GM23338 (cell line): Measurements from ENCODE around the gene AGO4. TPM values are rescaled to one million over a fixed set of nuclear protein-coding genes. Genes with fewer than 3 reads are reported as not detected.

Source experiments
- ATAC-seq: fragments of 200-7000 bp; cut with Tn5 transposase; 3 replicates; pipeline ENCODE4 v1.9.1; 2020
- DNase-seq: peaks from one replicate; pipeline ENCODE4 v3.0.0-alpha.2; 2015; ENCODE audit warnings: low spot score
- H2AFZ ChIP-seq: fragments of 200-600 bp; sonication (generic); 2 replicates; pipeline ENCODE4 v1.8.0; 2016; ENCODE audit warnings: antibody characterized with exemption, mild to moderate bottlenecking, moderate library complexity
- H3F3A ChIP-seq: fragments of 200-600 bp; sonication (generic); replicated peaks from 2 replicates; pipeline ENCODE4 v1.8.0; 2017; ENCODE audit warnings: antibody characterized with exemption, mixed run types, low read depth
- H3K27ac ChIP-seq: fragments of 200-600 bp; sonication (generic); 2 replicates; pipeline ENCODE4 v1.6.1; 2016; ENCODE audit warnings: low read depth
- H3K27me3 ChIP-seq: fragments of 200-600 bp; sonication (generic); 2 replicates; pipeline ENCODE4 v1.8.0; 2016; ENCODE audit warnings: mild to moderate bottlenecking, mixed run types, moderate library complexity; ENCODE audit not compliant: insufficient read depth
- H3K36me3 ChIP-seq: fragments of 200-600 bp; sonication (generic); 2 replicates; pipeline ENCODE4 v1.8.0; 2016; ENCODE audit warnings: mild to moderate bottlenecking; ENCODE audit not compliant: insufficient read depth
- H3K4me1 ChIP-seq: fragments of 200-600 bp; sonication (generic); 2 replicates; pipeline ENCODE4 v1.8.0; 2016; ENCODE audit warnings: mild to moderate bottlenecking, moderate library complexity; ENCODE audit not compliant: insufficient read depth
- H3K4me2 ChIP-seq: fragments of 200-600 bp; sonication (generic); 2 replicates; pipeline ENCODE4 v1.7.1; 2017; ENCODE audit warnings: mixed run types
- H3K4me3 ChIP-seq: fragments of 200-600 bp; sonication (generic); 2 replicates; pipeline ENCODE4 v1.6.1; 2016; ENCODE audit warnings: mixed run types
- H3K79me2 ChIP-seq: fragments of 200-600 bp; sonication (generic); replicated peaks from 2 replicates; pipeline ENCODE4 v1.8.0; 2017; ENCODE audit warnings: mild to moderate bottlenecking; ENCODE audit not compliant: insufficient read depth
- H3K9me2 ChIP-seq: fragments of 200-600 bp; sonication (generic); 2 replicates; pipeline ENCODE4 v1.8.0; 2017; ENCODE audit not compliant: insufficient read depth
- H4K20me1 ChIP-seq: fragments of 200-600 bp; sonication (generic); replicated peaks from 2 replicates; pipeline ENCODE4 v1.8.0; 2017; ENCODE audit warnings: mild to moderate bottlenecking; ENCODE audit not compliant: insufficient read depth
- H3K27ac Mint-ChIP-seq: 2 replicates; pipeline ENCODE4 v1.8.0; 2020; ENCODE audit warnings: inconsistent platforms, mild to moderate bottlenecking, moderate library complexity, mixed read lengths
- H3K27me3 Mint-ChIP-seq: 3 replicates; pipeline ENCODE4 v1.8.0; 2022; ENCODE audit warnings: low read depth, mild to moderate bottlenecking, moderate library complexity, mixed read lengths, inconsistent platforms; ENCODE audit not compliant: insufficient read depth, poor library complexity
- H3K36me3 Mint-ChIP-seq: 3 replicates; pipeline ENCODE4 v1.8.0; 2021; ENCODE audit warnings: low read depth, mild to moderate bottlenecking, inconsistent platforms, moderate library complexity, mixed read lengths
- H3K4me1 Mint-ChIP-seq: 3 replicates; pipeline ENCODE4 v1.8.0; 2020; ENCODE audit warnings: mild to moderate bottlenecking, inconsistent platforms, mixed read lengths
- H3K4me3 Mint-ChIP-seq: 3 replicates; pipeline ENCODE4 v1.8.0; 2021; ENCODE audit warnings: moderate library complexity, mild to moderate bottlenecking, inconsistent platforms, mixed read lengths
- H3K9me3 Mint-ChIP-seq: 3 replicates; pipeline ENCODE4 v1.8.0; 2020; ENCODE audit warnings: moderate library complexity, mild to moderate bottlenecking, inconsistent platforms, mixed read lengths
- EZH2 ChIP-seq: fragments of 200-600 bp; sonication (generic); IDR thresholded peaks from one replicate; pipeline ENCODE4 v1.8.0; 2017; ENCODE audit warnings: antibody characterized with exemption, mild to moderate bottlenecking, low read depth; ENCODE audit not compliant: unreplicated experiment
- EZH2phosphoT487 ChIP-seq: fragments of 200-600 bp; sonication (generic); IDR thresholded peaks from one replicate; pipeline ENCODE4 v1.8.1; 2018; ENCODE audit warnings: antibody characterized with exemption; ENCODE audit not compliant: unreplicated experiment
- JUNB ChIP-seq: IDR thresholded peaks from one replicate; pipeline ENCODE4 v1.6.1; 2016; ENCODE audit warnings: antibody characterized with exemption; ENCODE audit not compliant: unreplicated experiment
- NANOG ChIP-seq: IDR thresholded peaks from 2 replicates; pipeline ENCODE4 v1.6.1; 2016; ENCODE audit warnings: antibody characterized with exemption, borderline replicate concordance
- POLR2AphosphoS5 ChIP-seq: IDR thresholded peaks from 2 replicates; pipeline ENCODE4 v1.6.1; 2016; ENCODE audit warnings: antibody characterized with exemption, low read depth
- STAT1 ChIP-seq: IDR thresholded peaks from one replicate; pipeline ENCODE4 v1.6.1; 2016; ENCODE audit warnings: antibody characterized with exemption; ENCODE audit not compliant: unreplicated experiment
- ZNF114 ChIP-seq: fragments of 250-450 bp; sonication (Bioruptor Pico); IDR thresholded peaks from 2 replicates; pipeline ENCODE4 v1.5.0; 2020; ENCODE audit warnings: mild to moderate bottlenecking, moderate library complexity
- ZNF331 ChIP-seq: fragments of 250-450 bp; sonication (Bioruptor Pico); IDR thresholded peaks from 2 replicates; pipeline ENCODE4 v1.5.0; 2020; ENCODE audit warnings: low read depth, mild to moderate bottlenecking, moderate library complexity
- polyA plus RNA-seq: library from polyadenylated mRNA; unstranded; fragments of >200 nt; fragmentation: Nextera tagmentation; extraction: Ambion mirVana; gene quantifications from 2 replicates; pipeline ENCODE4 v1.2.1, GENCODE V29; 2016
- total RNA-seq: library from RNA; depleted of rRNA; stranded (reverse); fragments of >200 nt; shearing (Covaris generic); gene quantifications from 2 replicates; pipeline ENCODE4 v1.2.3, GENCODE V29; 2014
- TF ChIP-seq, protein P1 (sequence below): IDR thresholded peaks from one replicate; pipeline ENCODE4 v1.6.1; 2018; ENCODE audit warnings: antibody characterized with exemption; ENCODE audit not compliant: unreplicated experiment
- TF ChIP-seq, protein P2 (sequence below): IDR thresholded peaks from 2 replicates; pipeline ENCODE4 v1.6.1; 2016; ENCODE audit warnings: antibody characterized with exemption
- TF ChIP-seq, protein P3 (sequence below), 2 experiments: fragments of 200-600 bp in 1 of 2; sonication (generic) in 1 of 2; conservative IDR thresholded peaks; 2 replicates each; pipeline versions ENCODE4 v1.5.1 to v1.6.1; 2016 to 2017; ENCODE audit warnings: antibody characterized with exemption in 2 of 2, low read depth in 2 of 2, mild to moderate bottlenecking in 2 of 2, moderate library complexity in 1 of 2

Gene AGO4
- total and polyA plus RNA-seq, 2 experiments from 2014 or later = 1.7 to 9.7 TPM

DNA sequence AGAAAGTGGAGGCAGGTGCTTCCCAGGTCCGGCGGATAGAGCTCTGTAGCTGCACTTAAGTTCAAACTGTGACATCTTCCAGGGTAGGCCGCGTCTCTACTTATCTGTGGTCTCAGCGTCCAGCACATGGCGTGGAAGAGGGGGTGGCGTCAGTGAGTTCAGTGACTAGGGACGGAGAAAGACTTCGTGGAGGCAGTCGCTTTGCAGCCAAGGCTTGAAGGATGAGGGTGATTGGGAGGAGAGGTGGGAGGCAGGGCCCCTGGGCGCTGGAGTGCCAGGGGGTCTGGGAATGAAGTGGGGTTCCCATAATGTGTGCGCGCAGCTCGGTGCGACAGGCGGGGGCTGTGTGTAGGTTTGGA lies 74.7 kb downstream of the AGO4 start:
- ATAC-seq (no peak), DNase-seq (no peak)
- Histone ChIP-seq H2AFZ (peak overlapping the region; percentile 97), H3K9me2 (no peaks in the 10 kb centered on the region), H3K36me3 (no peaks in the 10 kb centered on the region), H3K27ac (no peak overlapping the region), H3K4me1 (peaks cover 32% of the 10 kb centered on the region), H3K27me3 (no peaks in the 10 kb centered on the region), H3K4me2 (peak overlapping the region; percentile 73), H3F3A (peaks cover 16% of the 10 kb centered on the region; the same call in 1 of the 2 replicates), H3K79me2 (peaks cover 38% of the 10 kb centered on the region), H3K4me3 (peak overlapping the region; percentile 98), H4K20me1 (peaks cover 22% of the 10 kb centered on the region)
- Mint-ChIP-seq H3K9me3 (no peaks in the 10 kb centered on the region), H3K4me3 (peak overlapping the region; percentile 64), H3K27me3 (peaks cover 16% of the 10 kb centered on the region), H3K4me1 (peaks cover 47% of the 10 kb centered on the region), H3K27ac (no peak overlapping the region), H3K36me3 (no peaks in the 10 kb centered on the region; the same call in 2 of the 3 replicates)
- TF ChIP-seq, protein P1, sequence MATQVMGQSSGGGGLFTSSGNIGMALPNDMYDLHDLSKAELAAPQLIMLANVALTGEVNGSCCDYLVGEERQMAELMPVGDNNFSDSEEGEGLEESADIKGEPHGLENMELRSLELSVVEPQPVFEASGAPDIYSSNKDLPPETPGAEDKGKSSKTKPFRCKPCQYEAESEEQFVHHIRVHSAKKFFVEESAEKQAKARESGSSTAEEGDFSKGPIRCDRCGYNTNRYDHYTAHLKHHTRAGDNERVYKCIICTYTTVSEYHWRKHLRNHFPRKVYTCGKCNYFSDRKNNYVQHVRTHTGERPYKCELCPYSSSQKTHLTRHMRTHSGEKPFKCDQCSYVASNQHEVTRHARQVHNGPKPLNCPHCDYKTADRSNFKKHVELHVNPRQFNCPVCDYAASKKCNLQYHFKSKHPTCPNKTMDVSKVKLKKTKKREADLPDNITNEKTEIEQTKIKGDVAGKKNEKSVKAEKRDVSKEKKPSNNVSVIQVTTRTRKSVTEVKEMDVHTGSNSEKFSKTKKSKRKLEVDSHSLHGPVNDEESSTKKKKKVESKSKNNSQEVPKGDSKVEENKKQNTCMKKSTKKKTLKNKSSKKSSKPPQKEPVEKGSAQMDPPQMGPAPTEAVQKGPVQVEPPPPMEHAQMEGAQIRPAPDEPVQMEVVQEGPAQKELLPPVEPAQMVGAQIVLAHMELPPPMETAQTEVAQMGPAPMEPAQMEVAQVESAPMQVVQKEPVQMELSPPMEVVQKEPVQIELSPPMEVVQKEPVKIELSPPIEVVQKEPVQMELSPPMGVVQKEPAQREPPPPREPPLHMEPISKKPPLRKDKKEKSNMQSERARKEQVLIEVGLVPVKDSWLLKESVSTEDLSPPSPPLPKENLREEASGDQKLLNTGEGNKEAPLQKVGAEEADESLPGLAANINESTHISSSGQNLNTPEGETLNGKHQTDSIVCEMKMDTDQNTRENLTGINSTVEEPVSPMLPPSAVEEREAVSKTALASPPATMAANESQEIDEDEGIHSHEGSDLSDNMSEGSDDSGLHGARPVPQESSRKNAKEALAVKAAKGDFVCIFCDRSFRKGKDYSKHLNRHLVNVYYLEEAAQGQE = no peak
- TF ChIP-seq EZH2phosphoT487 (no peak), JUNB (no peak), NANOG (no peak)
- TF ChIP-seq, protein P2, sequence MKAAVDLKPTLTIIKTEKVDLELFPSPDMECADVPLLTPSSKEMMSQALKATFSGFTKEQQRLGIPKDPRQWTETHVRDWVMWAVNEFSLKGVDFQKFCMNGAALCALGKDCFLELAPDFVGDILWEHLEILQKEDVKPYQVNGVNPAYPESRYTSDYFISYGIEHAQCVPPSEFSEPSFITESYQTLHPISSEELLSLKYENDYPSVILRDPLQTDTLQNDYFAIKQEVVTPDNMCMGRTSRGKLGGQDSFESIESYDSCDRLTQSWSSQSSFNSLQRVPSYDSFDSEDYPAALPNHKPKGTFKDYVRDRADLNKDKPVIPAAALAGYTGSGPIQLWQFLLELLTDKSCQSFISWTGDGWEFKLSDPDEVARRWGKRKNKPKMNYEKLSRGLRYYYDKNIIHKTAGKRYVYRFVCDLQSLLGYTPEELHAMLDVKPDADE = no peak

DNA sequence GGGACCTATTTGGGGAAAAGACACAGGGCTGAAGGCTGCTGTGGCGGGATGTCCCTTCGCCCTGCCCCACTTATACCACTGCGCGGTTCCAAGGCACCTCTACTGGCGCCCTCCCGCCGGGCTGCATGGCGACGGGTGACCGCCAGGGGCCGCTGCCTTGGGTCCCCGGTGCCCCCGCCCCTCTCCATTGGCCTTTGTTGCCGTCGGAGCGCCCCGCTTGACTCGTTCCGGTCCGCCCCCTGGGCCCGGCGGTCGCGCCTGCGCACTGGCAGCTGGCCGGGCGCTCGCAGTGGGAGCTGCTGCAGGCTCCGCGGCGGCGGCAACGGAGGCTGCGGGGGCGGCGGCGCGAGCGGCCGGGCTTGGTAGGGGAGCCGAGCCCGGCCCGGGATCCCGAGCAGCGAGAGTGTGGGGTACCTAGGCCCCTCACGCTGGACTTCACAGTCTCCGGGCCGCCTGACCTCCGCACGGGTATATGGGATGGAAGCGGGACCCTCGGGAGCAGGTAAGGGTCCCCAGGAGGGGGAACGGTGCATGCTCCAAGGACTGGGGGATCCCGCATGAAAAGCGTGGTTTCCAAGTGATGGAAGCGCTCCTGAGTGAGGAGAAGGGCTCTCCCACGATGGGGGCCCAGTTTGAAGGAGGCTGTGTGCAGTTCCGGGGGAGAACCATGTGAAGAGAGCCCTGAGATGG lies 75.3 kb downstream of the AGO4 start, which contains the start of gene AGO1:
Gene AGO1, plus strand, starts transcription at position 265 of the 690 bp plus-strand sequence. Its CDS starts 213 bp downstream, at position 478.
- H3K4me3 ChIP-seq = peak within 1 kb of the TSS; percentile 98
- Mint-ChIP-seq H3K36me3 (no peaks in the 10 kb centered on the region; the same call in 2 of the 3 replicates), H3K4me3 (peak within 1 kb of the TSS; percentile 95), H3K9me3 (no peaks in the 10 kb centered on the region), H3K27me3 (peaks cover 18% of the 10 kb centered on the region), H3K27ac (peak within 1 kb of the TSS; percentile 90), H3K4me1 (peaks cover 51% of the 10 kb centered on the region)
- H3K4me1 ChIP-seq = peaks cover 37% of the 10 kb centered on the region
- no peaks in the 10 kb centered on the region for H3K36me3 ChIP-seq
- peak within 1 kb of the TSS; percentile 97 for H2AFZ ChIP-seq
- peak; percentile 49 for ATAC-seq
- peak; percentile 96 for DNase-seq
- H3K4me2 ChIP-seq = peak within 1 kb of the TSS; percentile 95
- peaks cover 16% of the 10 kb centered on the region; the same call in 1 of the 2 replicates for H3F3A ChIP-seq
- H3K27me3 ChIP-seq = no peaks in the 10 kb centered on the region
- peaks cover 28% of the 10 kb centered on the region for H4K20me1 ChIP-seq
- H3K79me2 ChIP-seq = peaks cover 44% of the 10 kb centered on the region
- H3K27ac ChIP-seq = peak within 1 kb of the TSS; percentile 92
- H3K9me2 ChIP-seq = no peaks in the 10 kb centered on the region
- TF ChIP-seq JUNB (no peak), ZNF114 (CRISPR knock-in tag) (no peak), ZNF331 (no peak), STAT1 (no peak), EZH2 (no peak), POLR2AphosphoS5 (peak; percentile 82), EZH2phosphoT487 (no peak)
- TF ChIP-seq, protein P2 = no peak
- TF ChIP-seq, protein P3, sequence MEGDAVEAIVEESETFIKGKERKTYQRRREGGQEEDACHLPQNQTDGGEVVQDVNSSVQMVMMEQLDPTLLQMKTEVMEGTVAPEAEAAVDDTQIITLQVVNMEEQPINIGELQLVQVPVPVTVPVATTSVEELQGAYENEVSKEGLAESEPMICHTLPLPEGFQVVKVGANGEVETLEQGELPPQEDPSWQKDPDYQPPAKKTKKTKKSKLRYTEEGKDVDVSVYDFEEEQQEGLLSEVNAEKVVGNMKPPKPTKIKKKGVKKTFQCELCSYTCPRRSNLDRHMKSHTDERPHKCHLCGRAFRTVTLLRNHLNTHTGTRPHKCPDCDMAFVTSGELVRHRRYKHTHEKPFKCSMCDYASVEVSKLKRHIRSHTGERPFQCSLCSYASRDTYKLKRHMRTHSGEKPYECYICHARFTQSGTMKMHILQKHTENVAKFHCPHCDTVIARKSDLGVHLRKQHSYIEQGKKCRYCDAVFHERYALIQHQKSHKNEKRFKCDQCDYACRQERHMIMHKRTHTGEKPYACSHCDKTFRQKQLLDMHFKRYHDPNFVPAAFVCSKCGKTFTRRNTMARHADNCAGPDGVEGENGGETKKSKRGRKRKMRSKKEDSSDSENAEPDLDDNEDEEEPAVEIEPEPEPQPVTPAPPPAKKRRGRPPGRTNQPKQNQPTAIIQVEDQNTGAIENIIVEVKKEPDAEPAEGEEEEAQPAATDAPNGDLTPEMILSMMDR (conservative IDR thresholded peaks at IDR 0.05; ENCODE audit: low read depth in 2 of 2) = peak; percentile 68 to 94
